ENCODE data around the gene SERPINI1. TPM values are rescaled to one million over a fixed set of nuclear protein-coding genes. Genes with fewer than 3 reads are reported as not detected.

SERPINI1 gene
- total and polyA plus RNA-seq, 9 of the 15 experiments (the other 6 are each of a cell fraction or from before 2014, with no cell fraction given): 1.6 to 9.9 (median 3.5) TPM

DNA sequence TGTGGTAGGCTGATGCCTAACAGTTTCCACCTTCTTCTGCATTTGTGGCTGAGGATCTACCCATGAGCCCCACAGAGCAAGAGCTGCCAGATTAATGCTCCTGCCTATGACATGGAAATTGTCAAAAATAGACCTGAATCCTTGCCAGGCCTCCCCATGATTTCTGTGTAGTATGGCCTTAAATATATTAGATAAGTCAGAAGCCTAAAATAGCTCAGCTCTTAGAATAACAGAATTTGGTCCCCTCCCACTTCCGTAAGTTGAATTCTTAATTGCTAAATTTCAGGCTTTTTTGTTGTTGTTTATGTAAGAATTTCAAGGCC lies 129.0 kb downstream of the SERPINI1 start:
- no peaks in the 10 kb centered on the region for H4K20me1 ChIP-seq (replicated peaks; ENCODE audit: control insufficient read depth, insufficient read depth, low read length)
- ATAC-seq (no peak), DNase-seq (ENCODE audit: extremely low read depth in 1 of 4, low spot score in 3 of 4) (no peak), FAIRE-seq (no peak)
- H3K9me3 ChIP-seq (replicated peaks; ENCODE audit: control insufficient read depth, insufficient read depth, low read depth, low read length): no peaks in the 10 kb centered on the region
- no peak overlapping the region for H3K27ac ChIP-seq (ENCODE audit: extremely low read depth, low read depth, low read length)
- 44% methylated on average over 1 of the region's 1 CpG for WGBS (ENCODE audit: insufficient coverage, low coverage, missing lambda C conversion rate)
- H2AFZ ChIP-seq (ENCODE audit: low read depth, low read length): no peak overlapping the region
- no peaks in the 10 kb centered on the region for H3K4me1 ChIP-seq (replicated peaks in 1 of 2; ENCODE audit: control insufficient read depth in 2 of 2, insufficient read depth in 2 of 2, low read length in 2 of 2)
- intact Hi-C loops (cut with micrococcal nuclease) (no loop called here), in situ Hi-C loops (cut with MboI) (no loop called here)
- H3K27me3 ChIP-seq (ENCODE audit: control insufficient read depth in 2 of 2, insufficient read depth in 2 of 2, low read length in 2 of 2): peaks cover 0 to 6% of the 10 kb centered on the region in 2 experiments; a peak in 1 of 5 replicates
- H3K4me3 ChIP-seq: no peak overlapping the region
- CTCF ChIA-PET (ENCODE audit: low intra/inter-chr PET ratio): no interaction called here
- H3K4me2 ChIP-seq (ENCODE audit: insufficient read depth, low read length): no peak overlapping the region
- no peaks in the 10 kb centered on the region for H3K36me3 ChIP-seq (ENCODE audit: control insufficient read depth, insufficient read depth, low read length)
- POLR2A ChIA-PET: interaction anchor here (0.7 kb wide), 1 partner anchor 38 kb away, joined by 4 read pairs; no protein-coding TSS in a partner anchor
- no peak overlapping the region for H3K9ac ChIP-seq (ENCODE audit: insufficient read depth in 1 of 2, low read depth in 2 of 2, low read length in 2 of 2)
- no TSS peak for BruUV-seq (replicated peaks)
- TF ChIP-seq RFX7 (CRISPR knock-in tag; IDR thresholded peaks at IDR 0.05): no peak
- TF ChIP-seq MEF2D (tag; conservative IDR thresholded peaks at IDR 0.05; ENCODE audit: low read depth): peak; percentile 66
- no peaks in the 10 kb centered on the region for H3K9me1 ChIP-seq (ENCODE audit: control insufficient read depth, insufficient read depth, low read length)
- H3K79me2 ChIP-seq (ENCODE audit: control insufficient read depth, insufficient read depth, low read length): no peaks in the 10 kb centered on the region

DNA sequence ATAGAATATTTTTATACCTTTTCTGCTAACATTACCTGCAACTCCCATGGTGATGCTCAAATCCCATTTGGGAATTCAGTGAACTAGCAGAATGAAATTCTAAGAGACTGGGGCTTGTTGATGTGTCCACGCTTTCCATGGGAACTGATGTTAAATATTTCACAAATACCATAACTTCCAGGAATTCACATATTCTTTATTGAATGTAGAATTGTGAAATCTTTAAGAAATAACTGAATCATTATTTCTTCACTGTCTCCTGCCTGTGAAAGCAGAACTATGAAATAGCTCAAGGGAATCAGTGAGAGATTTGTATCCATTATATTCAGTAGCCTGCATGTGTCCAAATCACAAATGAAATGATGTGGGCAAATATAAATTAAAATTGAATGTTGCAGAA lies 130.8 kb downstream of the SERPINI1 start:
- Histone ChIP-seq H2AFZ (ENCODE audit: low read depth, low read length) (no peak overlapping the region), H3K4me1 (replicated peaks in 1 of 2; ENCODE audit: control insufficient read depth in 2 of 2, insufficient read depth in 2 of 2, low read length in 2 of 2) (no peaks in the 10 kb centered on the region), H4K20me1 (replicated peaks; ENCODE audit: control insufficient read depth, insufficient read depth, low read length) (no peaks in the 10 kb centered on the region), H3K36me3 (ENCODE audit: control insufficient read depth, insufficient read depth, low read length) (no peaks in the 10 kb centered on the region), H3K9ac (ENCODE audit: insufficient read depth in 1 of 2, low read depth in 2 of 2, low read length in 2 of 2) (no peak overlapping the region), H3K9me1 (ENCODE audit: control insufficient read depth, insufficient read depth, low read length) (no peaks in the 10 kb centered on the region), H3K4me3 (no peak overlapping the region), H3K9me3 (replicated peaks; ENCODE audit: control insufficient read depth, insufficient read depth, low read depth, low read length) (no peaks in the 10 kb centered on the region), H3K27me3 (ENCODE audit: control insufficient read depth in 2 of 2, insufficient read depth in 2 of 2, low read length in 2 of 2) (peaks cover 0 to 6% of the 10 kb centered on the region in 2 experiments; a peak in 1 of 5 replicates), H3K79me2 (ENCODE audit: control insufficient read depth, insufficient read depth, low read length) (no peaks in the 10 kb centered on the region), H3K4me2 (ENCODE audit: insufficient read depth, low read length) (no peak overlapping the region), H3K27ac (ENCODE audit: extremely low read depth, low read depth, low read length) (no peak overlapping the region)
- CTCF ChIA-PET (ENCODE audit: low intra/inter-chr PET ratio): no interaction called here
- DNase-seq (ENCODE audit: extremely low read depth in 1 of 4, low spot score in 3 of 4) (no peak), ATAC-seq (no peak), FAIRE-seq (no peak)
- POLR2A ChIA-PET: no interaction called here
- WGBS (ENCODE audit: insufficient coverage, low coverage, missing lambda C conversion rate): 0% methylated on average over 1 of the region's 1 CpG
- intact Hi-C loops (cut with micrococcal nuclease): no loop called here
- BruUV-seq (replicated peaks): no TSS peak
- in situ Hi-C loops (cut with MboI): no loop called here
- TF ChIP-seq CEBPB (tag; IDR thresholded peaks at IDR 0.05): 0 out of 2 replicates have a peak, but pooled peaks have one; percentile 14
- TF ChIP-seq WHSC1 (IDR thresholded peaks at IDR 0.05; ENCODE audit: low read length): no peak

Data from K562 (cell line).